HEK293T (cell line): ENCODE results near the gene ABCA5.

ENCODE experiments used
- ARNT ChIP-seq: fragments of 450-650 bp; IDR thresholded peaks from 2 replicates; pipeline ENCODE4 v1.6.1; 2017; ENCODE audit warnings: mild to moderate bottlenecking
- BHLHE40 ChIP-seq: fragments of 450-650 bp; IDR thresholded peaks from 2 replicates; pipeline ENCODE4 v1.6.1; 2016; ENCODE audit warnings: mild to moderate bottlenecking, moderate library complexity, borderline replicate concordance
- CTBP1 ChIP-seq: fragments of 450-650 bp; IDR thresholded peaks from 2 replicates; pipeline ENCODE4 v1.6.1; 2016; ENCODE audit warnings: borderline replicate concordance
- ELF4 ChIP-seq: fragments of 450-650 bp; IDR thresholded peaks from 2 replicates; pipeline ENCODE4 v1.6.1; 2017; ENCODE audit warnings: antibody characterized with exemption
- FOXA1 ChIP-seq: fragments of 450-650 bp; IDR thresholded peaks from 2 replicates; pipeline ENCODE4 v1.6.1; 2016; ENCODE audit warnings: mild to moderate bottlenecking
- FOXM1 ChIP-seq: fragments of 450-650 bp; IDR thresholded peaks from 2 replicates; pipeline ENCODE4 v1.6.1; 2017; ENCODE audit warnings: mild to moderate bottlenecking, borderline replicate concordance
- HDGF ChIP-seq: fragments of 450-650 bp; IDR thresholded peaks from 2 replicates; pipeline ENCODE4 v1.6.1; 2017; ENCODE audit warnings: antibody characterized with exemption, borderline replicate concordance
- LEF1 ChIP-seq: fragments of 450-650 bp; IDR thresholded peaks from 2 replicates; pipeline ENCODE4 v1.6.1; 2017; ENCODE audit warnings: mild to moderate bottlenecking, borderline replicate concordance
- NFRKB ChIP-seq: fragments of 450-650 bp; IDR thresholded peaks from 2 replicates; pipeline ENCODE4 v1.6.1; 2016; ENCODE audit warnings: mild to moderate bottlenecking, moderate library complexity
- PKNOX1 ChIP-seq: fragments of 450-650 bp; IDR thresholded peaks from 2 replicates; pipeline ENCODE4 v1.6.1; 2016
- SP1 ChIP-seq: fragments of 450-650 bp; IDR thresholded peaks from 2 replicates; pipeline ENCODE4 v1.6.1; 2017
- SUZ12 ChIP-seq: fragments of 450-650 bp; IDR thresholded peaks from 2 replicates; pipeline ENCODE4 v1.6.1; 2016; ENCODE audit warnings: mild to moderate bottlenecking
- TARDBP ChIP-seq: fragments of 450-650 bp; IDR thresholded peaks from 2 replicates; pipeline ENCODE4 v1.6.1; 2016
- ZNF384 ChIP-seq: fragments of 450-650 bp; IDR thresholded peaks from 2 replicates; pipeline ENCODE4 v1.6.1; 2016

GRCh38 chr17:69339937-69340336, 13.0 kb upstream of the ABCA5 start:
- TF ChIP-seq SP1 (no peak), FOXM1 (no peak), NFRKB (no peak), ELF4 (no peak), ARNT (no peak), LEF1 (no peak), BHLHE40 (no peak), TARDBP (no peak), CTBP1 (no peak), SUZ12 (no peak), HDGF (no peak), FOXA1 (no peak), PKNOX1 (no peak), ZNF384 (no peak)
